ENCODE data around the gene TANC1. TPM values are rescaled to one million over a fixed set of nuclear protein-coding genes. Genes with fewer than 3 reads are reported as not detected.

TANC1 gene
- total RNA-seq, 6 experiments from 2014 or later = 22.4 to 27.7 (median 23.1) TPM

DNA sequence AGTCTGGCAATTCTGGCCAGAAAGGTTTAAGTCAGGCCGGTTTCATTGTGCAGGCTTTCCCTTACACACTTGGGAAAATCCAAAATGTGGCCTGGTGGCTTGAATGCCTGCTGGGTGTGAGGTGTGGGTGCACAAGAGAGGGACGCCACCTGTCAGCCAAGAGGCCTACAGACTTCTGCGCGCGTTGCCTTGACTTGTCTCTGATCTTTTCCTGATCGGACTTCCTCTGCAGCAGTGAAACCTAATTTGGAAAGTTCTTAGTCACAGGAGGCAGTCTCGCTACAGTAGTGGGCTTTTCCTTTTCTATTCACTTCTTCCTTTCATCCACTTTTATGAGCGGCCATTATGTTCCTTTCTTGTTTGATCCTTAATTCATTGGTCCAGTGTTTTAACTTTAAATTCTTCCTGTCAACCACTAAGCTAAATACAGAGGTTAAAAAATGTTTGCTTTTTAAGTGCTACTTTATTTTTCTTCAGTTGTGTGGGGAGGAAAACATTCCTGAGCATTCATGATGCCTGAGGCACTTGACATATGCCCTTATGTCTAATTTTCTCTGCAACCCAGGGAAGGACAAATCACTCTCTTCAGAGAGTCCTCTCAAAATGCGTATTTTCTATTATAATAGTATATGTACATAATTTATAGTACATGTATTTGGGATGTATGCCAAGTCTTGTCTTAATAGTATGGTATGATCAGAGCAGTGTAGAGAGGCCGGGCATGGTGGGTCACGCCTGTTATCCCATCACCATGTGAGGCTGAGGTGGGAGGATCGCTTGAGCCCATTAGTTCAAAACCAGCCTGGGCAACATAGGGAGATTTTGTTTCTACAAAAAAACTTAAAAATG lies 189.1 kb downstream of the TANC1 start:
- TF ChIP-seq, protein P1, sequence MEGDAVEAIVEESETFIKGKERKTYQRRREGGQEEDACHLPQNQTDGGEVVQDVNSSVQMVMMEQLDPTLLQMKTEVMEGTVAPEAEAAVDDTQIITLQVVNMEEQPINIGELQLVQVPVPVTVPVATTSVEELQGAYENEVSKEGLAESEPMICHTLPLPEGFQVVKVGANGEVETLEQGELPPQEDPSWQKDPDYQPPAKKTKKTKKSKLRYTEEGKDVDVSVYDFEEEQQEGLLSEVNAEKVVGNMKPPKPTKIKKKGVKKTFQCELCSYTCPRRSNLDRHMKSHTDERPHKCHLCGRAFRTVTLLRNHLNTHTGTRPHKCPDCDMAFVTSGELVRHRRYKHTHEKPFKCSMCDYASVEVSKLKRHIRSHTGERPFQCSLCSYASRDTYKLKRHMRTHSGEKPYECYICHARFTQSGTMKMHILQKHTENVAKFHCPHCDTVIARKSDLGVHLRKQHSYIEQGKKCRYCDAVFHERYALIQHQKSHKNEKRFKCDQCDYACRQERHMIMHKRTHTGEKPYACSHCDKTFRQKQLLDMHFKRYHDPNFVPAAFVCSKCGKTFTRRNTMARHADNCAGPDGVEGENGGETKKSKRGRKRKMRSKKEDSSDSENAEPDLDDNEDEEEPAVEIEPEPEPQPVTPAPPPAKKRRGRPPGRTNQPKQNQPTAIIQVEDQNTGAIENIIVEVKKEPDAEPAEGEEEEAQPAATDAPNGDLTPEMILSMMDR (IDR thresholded peaks at IDR 0.05) = no peak
- DNase-seq = no peak
- Mint-ChIP-seq H3K4me1 (ENCODE audit: low read depth) (peaks cover 58% of the 10 kb centered on the region), H3K9me3 (no peaks in the 10 kb centered on the region), H3K27ac (peak overlapping the region; percentile 46; the same call in 1 of the 2 replicates), H3K36me3 (ENCODE audit: low read depth) (peaks cover 14% of the 10 kb centered on the region), H3K4me3 (no peak overlapping the region), H3K27me3 (ENCODE audit: insufficient read depth) (0 out of 2 replicates have a peak, but pooled peaks cover 2% of the 10 kb centered on the region)

DNA sequence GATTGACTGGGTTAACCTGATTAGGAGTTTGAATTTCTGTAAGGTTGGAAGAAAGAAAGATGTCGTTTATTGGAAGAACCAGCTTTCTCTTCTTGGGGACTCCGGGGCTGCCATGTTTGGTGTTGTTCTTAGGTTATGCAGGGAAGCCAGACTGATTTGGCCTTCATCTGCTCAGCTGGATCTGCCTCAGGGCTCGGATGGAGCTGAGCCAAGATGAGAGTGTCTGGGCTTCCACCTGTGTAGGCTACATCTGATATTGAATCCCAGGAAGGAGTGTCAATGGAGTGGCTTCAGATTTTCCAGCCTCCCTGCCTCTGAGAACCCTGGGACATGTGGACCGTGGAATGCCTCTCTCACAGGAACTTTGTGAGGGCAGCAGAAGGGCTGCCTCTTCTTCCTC lies 192.0 kb downstream of the TANC1 start:
- Mint-ChIP-seq H3K4me1 (ENCODE audit: low read depth) (peaks cover 49% of the 10 kb centered on the region), H3K9me3 (no peaks in the 10 kb centered on the region), H3K27me3 (ENCODE audit: insufficient read depth) (0 out of 2 replicates have a peak, but pooled peaks cover 2% of the 10 kb centered on the region), H3K4me3 (no peak overlapping the region), H3K27ac (no peak overlapping the region; the same call in 1 of the 2 replicates), H3K36me3 (ENCODE audit: low read depth) (peaks cover 16% of the 10 kb centered on the region)
- DNase-seq = no peak
- TF ChIP-seq, protein P1 (IDR thresholded peaks at IDR 0.05) = no peak

DNA sequence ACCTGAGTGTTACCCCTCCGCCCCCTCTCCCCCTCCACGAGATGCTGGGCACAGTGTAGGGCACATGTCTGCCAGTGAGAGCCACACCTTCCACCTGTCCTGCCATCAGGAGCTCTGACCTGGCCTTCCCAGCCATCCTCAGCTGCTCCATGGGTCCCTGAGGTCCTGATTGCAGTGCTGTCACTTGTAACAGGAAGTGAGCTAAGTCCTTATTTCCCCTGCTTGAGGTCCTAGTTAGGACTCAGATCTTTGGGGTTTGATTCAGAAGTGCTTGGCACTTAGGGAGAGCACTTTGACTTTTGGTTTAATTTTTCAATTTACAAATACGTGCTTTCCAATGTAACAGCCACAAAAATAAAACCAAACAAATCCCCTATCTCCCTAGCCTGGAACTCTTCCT lies 192.5 kb downstream of the TANC1 start:
- H3K36me3 Mint-ChIP-seq (ENCODE audit: low read depth) = peaks cover 19% of the 10 kb centered on the region
- no peak overlapping the region for H3K4me3 Mint-ChIP-seq
- DNase-seq = no peak
- H3K27me3 Mint-ChIP-seq (ENCODE audit: insufficient read depth) = 0 out of 2 replicates have a peak, but pooled peaks cover 2% of the 10 kb centered on the region
- H3K4me1 Mint-ChIP-seq (ENCODE audit: low read depth) = peaks cover 43% of the 10 kb centered on the region
- TF ChIP-seq, protein P1 (IDR thresholded peaks at IDR 0.05) = no peak
- H3K9me3 Mint-ChIP-seq = no peaks in the 10 kb centered on the region
- H3K27ac Mint-ChIP-seq = no peak overlapping the region

DNA sequence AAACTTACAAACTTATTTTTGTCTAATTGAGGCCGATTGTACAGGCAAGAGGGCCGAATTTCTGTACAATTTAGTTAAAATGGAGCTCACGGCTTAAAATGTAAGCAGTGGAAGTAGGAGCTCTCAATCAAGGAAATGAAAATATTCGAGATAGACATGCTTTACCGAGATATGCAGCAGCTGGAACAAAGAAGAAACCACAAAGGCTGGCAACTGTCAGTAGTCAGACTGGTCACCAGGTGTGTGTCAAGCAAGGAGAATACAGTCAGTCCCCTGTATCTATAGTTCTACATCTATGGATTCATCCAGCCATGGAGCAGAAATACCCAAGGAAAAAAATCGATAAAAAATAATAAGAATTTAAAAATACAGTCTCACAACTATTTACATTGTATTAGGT lies 195.5 kb downstream of the TANC1 start:
- TF ChIP-seq, protein P1 (IDR thresholded peaks at IDR 0.05) = no peak
- Mint-ChIP-seq H3K4me3 (no peak overlapping the region), H3K36me3 (ENCODE audit: low read depth) (peaks cover 27% of the 10 kb centered on the region), H3K27me3 (ENCODE audit: insufficient read depth) (0 out of 2 replicates have a peak, but pooled peaks cover 2% of the 10 kb centered on the region), H3K27ac (no peak overlapping the region), H3K4me1 (ENCODE audit: low read depth) (peaks cover 28% of the 10 kb centered on the region), H3K9me3 (no peaks in the 10 kb centered on the region)
- no peak for DNase-seq

DNA sequence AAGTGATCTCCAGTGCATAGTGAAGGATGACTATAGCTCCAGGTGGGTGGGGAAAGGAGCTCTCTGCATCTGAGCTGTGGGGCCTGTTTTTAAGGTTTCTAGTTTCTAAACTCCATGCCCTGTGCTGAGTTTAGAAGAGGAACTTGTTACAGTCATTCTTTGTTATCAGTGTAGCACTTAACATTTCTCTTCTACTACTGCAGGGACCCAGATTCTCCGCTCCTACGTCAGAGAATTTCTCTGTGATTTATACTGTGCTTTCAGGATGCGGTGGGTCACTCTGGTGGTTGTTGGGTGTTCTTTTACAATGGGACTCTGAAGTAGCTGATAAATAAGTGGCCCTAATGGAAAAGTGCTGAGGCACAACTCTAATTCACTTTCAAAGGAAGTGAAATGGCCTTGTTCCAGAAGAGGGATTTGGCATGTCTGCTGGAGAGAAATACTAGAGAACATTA lies 196.0 kb downstream of the TANC1 start:
- TF ChIP-seq, protein P1 (IDR thresholded peaks at IDR 0.05) = no peak
- Mint-ChIP-seq H3K36me3 (ENCODE audit: low read depth) (peaks cover 24% of the 10 kb centered on the region), H3K4me1 (ENCODE audit: low read depth) (peaks cover 30% of the 10 kb centered on the region), H3K9me3 (no peaks in the 10 kb centered on the region), H3K27me3 (ENCODE audit: insufficient read depth) (0 out of 2 replicates have a peak, but pooled peaks cover 2% of the 10 kb centered on the region), H3K4me3 (no peak overlapping the region), H3K27ac (no peak overlapping the region)
- no peak for DNase-seq
